Measurements from ENCODE around the gene IPO7.

IPO7 gene

DNA sequence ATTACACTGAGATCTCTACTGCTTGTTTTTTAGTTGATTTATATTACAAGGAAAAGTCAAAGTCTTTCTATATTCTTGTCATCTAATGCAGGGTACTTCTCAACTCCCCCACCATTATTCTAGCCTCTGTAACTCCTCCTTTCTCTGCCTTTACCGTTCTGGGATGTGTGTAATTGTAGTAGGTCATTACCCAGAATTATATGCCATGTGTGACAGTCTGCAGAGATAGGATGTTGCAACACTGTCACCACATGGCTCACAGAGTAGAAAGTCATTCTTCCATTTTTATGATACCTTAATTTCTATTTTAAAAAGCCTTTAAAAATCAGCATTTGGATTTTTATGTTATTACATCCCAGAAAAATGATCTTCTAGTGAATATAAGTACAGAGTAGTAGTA lies 109.0 kb downstream of the IPO7 start:
- no peaks in the 10 kb centered on the region for H3K27me3 ChIP-seq (ENCODE audit: insufficient read depth, poor library complexity, severe bottlenecking)
- TF ChIP-seq, protein P1, sequence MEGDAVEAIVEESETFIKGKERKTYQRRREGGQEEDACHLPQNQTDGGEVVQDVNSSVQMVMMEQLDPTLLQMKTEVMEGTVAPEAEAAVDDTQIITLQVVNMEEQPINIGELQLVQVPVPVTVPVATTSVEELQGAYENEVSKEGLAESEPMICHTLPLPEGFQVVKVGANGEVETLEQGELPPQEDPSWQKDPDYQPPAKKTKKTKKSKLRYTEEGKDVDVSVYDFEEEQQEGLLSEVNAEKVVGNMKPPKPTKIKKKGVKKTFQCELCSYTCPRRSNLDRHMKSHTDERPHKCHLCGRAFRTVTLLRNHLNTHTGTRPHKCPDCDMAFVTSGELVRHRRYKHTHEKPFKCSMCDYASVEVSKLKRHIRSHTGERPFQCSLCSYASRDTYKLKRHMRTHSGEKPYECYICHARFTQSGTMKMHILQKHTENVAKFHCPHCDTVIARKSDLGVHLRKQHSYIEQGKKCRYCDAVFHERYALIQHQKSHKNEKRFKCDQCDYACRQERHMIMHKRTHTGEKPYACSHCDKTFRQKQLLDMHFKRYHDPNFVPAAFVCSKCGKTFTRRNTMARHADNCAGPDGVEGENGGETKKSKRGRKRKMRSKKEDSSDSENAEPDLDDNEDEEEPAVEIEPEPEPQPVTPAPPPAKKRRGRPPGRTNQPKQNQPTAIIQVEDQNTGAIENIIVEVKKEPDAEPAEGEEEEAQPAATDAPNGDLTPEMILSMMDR (IDR thresholded peaks at IDR 0.05; ENCODE audit: poor library complexity, severe bottlenecking): no peak
- no peak overlapping the region for H3K4me3 ChIP-seq (ENCODE audit: severe bottlenecking)
- H3K9me3 ChIP-seq (ENCODE audit: severe bottlenecking): no peaks in the 10 kb centered on the region
- peaks cover 8% of the 10 kb centered on the region for H3K4me1 ChIP-seq (ENCODE audit: insufficient read depth, poor library complexity, severe bottlenecking)
- peaks cover 66% of the 10 kb centered on the region for H3K36me3 ChIP-seq (ENCODE audit: low read depth)
- H3K27ac ChIP-seq (ENCODE audit: poor library complexity, severe bottlenecking): no peak overlapping the region
- DNase-seq (ENCODE audit: low spot score) (no peak), ATAC-seq (ENCODE audit: low read depth) (no peak)

DNA sequence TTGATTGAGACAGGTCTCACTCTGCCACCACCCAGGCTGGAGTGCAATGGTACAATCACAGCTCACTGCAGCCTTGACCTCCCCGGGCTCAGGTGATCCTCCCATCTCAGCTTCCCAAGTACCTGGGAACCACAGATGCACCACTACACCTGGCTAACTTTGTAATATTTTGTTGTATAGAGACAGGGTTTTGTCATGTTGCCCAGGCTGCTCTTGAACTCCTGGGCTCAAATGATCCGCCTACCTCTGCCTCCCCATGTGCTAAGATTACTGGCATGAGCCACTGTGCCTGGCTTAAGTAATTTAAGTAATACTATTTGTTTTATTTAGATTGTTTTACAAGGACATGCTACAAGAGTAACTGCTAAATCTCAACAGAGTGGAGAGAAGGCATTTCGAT lies 109.9 kb downstream of the IPO7 start:
- no peaks in the 10 kb centered on the region for H3K27me3 ChIP-seq (ENCODE audit: insufficient read depth, poor library complexity, severe bottlenecking)
- DNase-seq (ENCODE audit: low spot score) (no peak), ATAC-seq (ENCODE audit: low read depth) (no peak)
- TF ChIP-seq, protein P1 (IDR thresholded peaks at IDR 0.05; ENCODE audit: poor library complexity, severe bottlenecking): no peak
- no peaks in the 10 kb centered on the region for H3K9me3 ChIP-seq (ENCODE audit: severe bottlenecking)
- H3K27ac ChIP-seq (ENCODE audit: poor library complexity, severe bottlenecking): no peak overlapping the region
- H3K4me1 ChIP-seq (ENCODE audit: insufficient read depth, poor library complexity, severe bottlenecking): peaks cover under 1% of the 10 kb centered on the region
- peaks cover 67% of the 10 kb centered on the region for H3K36me3 ChIP-seq (ENCODE audit: low read depth)
- no peak overlapping the region for H3K4me3 ChIP-seq (ENCODE audit: severe bottlenecking)

DNA sequence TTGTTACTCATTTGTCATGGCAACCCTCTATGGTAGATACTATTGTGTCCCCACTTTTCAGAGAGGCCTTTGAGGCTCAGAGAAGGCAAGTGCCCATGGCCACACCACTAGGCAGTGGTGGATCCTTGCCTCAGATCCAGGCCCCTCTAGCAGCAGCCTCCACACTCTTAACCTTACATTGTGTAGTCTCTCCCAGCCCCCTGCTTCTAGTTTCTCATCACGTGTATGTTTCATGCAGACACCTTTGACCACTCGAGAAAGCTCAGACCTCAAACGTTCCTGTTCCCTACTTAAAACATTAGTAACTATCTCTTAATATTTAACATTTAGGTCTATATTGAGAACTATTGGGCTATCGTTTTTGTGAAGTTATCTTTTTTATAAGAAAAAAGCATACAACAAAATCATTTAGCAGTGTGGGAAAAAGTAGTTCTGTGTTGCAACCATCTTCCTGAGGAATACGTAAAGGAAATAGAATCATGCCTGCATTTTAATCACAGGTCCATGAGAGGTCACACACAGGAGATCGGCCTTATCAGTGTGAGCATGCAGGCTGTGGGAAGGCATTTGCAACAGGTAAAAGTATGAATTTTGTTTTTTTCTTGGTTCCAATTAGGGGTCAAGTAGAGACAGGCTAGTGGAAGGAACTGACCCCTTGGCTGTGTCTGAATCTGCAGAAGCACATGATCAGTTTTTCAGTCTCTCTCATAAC lies 111.5 kb downstream of the IPO7 start:
- no peaks in the 10 kb centered on the region for H3K4me1 ChIP-seq (ENCODE audit: insufficient read depth, poor library complexity, severe bottlenecking)
- H3K4me3 ChIP-seq (ENCODE audit: severe bottlenecking): no peak overlapping the region
- TF ChIP-seq, protein P1 (IDR thresholded peaks at IDR 0.05; ENCODE audit: poor library complexity, severe bottlenecking): no peak
- ATAC-seq (ENCODE audit: low read depth): no peak
- H3K9me3 ChIP-seq (ENCODE audit: severe bottlenecking): no peaks in the 10 kb centered on the region
- no peaks in the 10 kb centered on the region for H3K27me3 ChIP-seq (ENCODE audit: insufficient read depth, poor library complexity, severe bottlenecking)
- H3K36me3 ChIP-seq (ENCODE audit: low read depth): peaks cover 68% of the 10 kb centered on the region
- no peak for DNase-seq (ENCODE audit: low spot score)
- H3K27ac ChIP-seq (ENCODE audit: poor library complexity, severe bottlenecking): no peak overlapping the region

All from RWPE2 (cell line).